Immature natural killer cell (primary cell): ENCODE data around the gene CFLAR. TPM values are rescaled to one million over a fixed set of nuclear protein-coding genes. Genes with fewer than 3 reads are reported as not detected.
"Not testable (repeated sequence)": the region's sequence is repeated elsewhere in the genome, so short reads cannot be mapped to it uniquely, and the experiment has no call there.

Source experiments
- DNase-seq, 3 donors: peaks; one replicate each; pipeline ENCODE4 v3.0.0; 2022; ENCODE audit warnings: mixed read lengths in 1 of 3
- H3K27ac Mint-ChIP-seq, 6 donors: one replicate each; pipeline ENCODE4 v1.8.0; 2020; ENCODE audit warnings: mixed read lengths in 6 of 6, mild to moderate bottlenecking in 5 of 6, inconsistent platforms in 4 of 6, moderate library complexity in 3 of 6
- H3K27me3 Mint-ChIP-seq, 3 donors: one replicate each; pipeline ENCODE4 v1.8.0; 2020 to 2021; ENCODE audit warnings: low read depth in 3 of 3, mild to moderate bottlenecking in 3 of 3, mixed read lengths in 3 of 3, moderate library complexity in 3 of 3, inconsistent platforms in 1 of 3
- H3K36me3 Mint-ChIP-seq, 3 donors: one replicate each; pipeline ENCODE4 v1.8.0; 2020; ENCODE audit warnings: mixed read lengths in 3 of 3, inconsistent platforms in 2 of 3, mild to moderate bottlenecking in 2 of 3
- H3K4me1 Mint-ChIP-seq, 2 donors: one replicate each; pipeline ENCODE4 v1.8.0; 2020; ENCODE audit warnings: inconsistent platforms in 2 of 2, mild to moderate bottlenecking in 2 of 2, mixed read lengths in 2 of 2, moderate library complexity in 1 of 2
- H3K4me3 Mint-ChIP-seq, 5 donors: one replicate each; pipeline ENCODE4 v1.8.0; 2020; ENCODE audit warnings: mild to moderate bottlenecking in 5 of 5, mixed read lengths in 5 of 5, inconsistent platforms in 3 of 5, moderate library complexity in 3 of 5
- H3K9me3 Mint-ChIP-seq, 6 donors: one replicate each; pipeline ENCODE4 v1.8.0; 2020; ENCODE audit warnings: mild to moderate bottlenecking in 6 of 6, mixed read lengths in 6 of 6, inconsistent platforms in 4 of 6, moderate library complexity in 3 of 6
- polyA plus RNA-seq, 3 donors: library from polyadenylated mRNA; unstranded; fragments of 300-500 nt; fragmentation: Illumina TruSeq; gene quantifications; one replicate each; pipeline ENCODE4 v1.2.3, GENCODE V29; 2021

The CFLAR gene
- polyA plus RNA-seq, 3 donors from 2014 or later, result 167 to 262 (median 242) TPM

DNA sequence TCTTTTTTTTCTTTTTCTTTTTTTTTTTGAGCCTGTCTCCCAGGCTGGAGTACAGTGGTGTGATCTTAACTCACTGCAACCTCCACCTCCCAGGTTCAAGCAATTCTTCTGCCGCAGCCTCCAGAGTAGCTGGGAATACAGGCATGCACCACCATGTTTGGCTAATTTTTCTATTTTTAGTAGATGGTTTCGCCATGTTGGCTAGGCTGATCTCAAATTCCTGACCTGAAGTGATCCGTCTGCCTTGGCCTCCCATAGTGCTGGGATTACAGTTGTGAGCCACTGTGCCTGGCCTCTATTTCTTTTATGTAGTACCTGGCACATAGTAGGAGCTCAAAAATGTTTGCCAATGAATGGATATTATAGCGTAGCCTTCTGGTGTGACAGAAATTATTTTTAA, 6.8 kb upstream of the CFLAR start:
- Mint-ChIP-seq H3K4me1 (peaks cover 5 to 8% of the 10 kb centered on the region in 2 donors), H3K9me3 (no peaks in the 10 kb centered on the region), H3K27ac (no peak overlapping the region), H3K27me3 (peaks cover 0 to 3% (median 0%) of the 10 kb centered on the region in 3 donors), H3K36me3 (peaks cover 5 to 13% (median 13%) of the 10 kb centered on the region in 3 donors), H3K4me3 (no peak overlapping the region)
- no peak for DNase-seq

DNA sequence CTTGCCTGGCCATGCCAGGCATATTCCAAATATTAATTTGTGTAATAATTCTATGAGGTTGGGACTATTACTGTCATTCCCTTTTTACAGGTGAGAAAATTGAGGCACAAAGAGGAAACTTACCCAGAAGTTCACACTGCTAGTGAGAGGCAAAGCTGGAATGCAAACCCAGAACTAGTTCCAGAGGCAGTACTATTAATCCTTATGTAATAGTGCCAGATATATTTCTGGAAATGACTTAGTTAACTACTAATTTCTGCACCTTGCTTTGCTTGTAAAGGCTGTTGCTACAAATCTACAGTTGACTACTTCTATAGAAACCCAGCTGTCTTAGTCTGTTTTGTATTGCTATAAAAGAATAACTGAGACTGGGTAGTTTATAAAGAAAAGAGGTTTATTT, 5.3 kb upstream of the CFLAR start:
- H3K27me3 Mint-ChIP-seq, result peaks cover 3 to 9% (median 5%) of the 10 kb centered on the region in 3 donors

DNA sequence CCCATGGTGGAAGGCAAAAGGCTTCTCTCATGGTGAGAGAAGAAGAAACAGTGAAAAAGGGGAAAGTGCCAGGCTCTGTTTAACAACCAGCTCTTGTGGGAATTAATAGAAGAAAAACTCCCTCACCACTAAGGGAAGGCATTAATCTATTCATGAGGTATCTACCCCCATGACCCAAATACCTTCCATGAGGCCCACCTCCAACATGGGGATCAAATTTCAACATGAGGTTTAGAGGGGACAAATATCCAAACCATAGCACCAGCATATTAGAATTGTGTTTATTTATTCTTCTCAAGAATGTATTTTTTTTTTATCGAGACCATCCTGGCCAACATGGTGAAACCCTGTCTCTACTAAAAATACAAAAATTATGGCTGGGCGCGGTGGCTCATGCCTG, 4.9 kb upstream of the CFLAR start:
- Mint-ChIP-seq H3K4me1 (peaks cover 23 to 27% of the 10 kb centered on the region in 2 donors), H3K36me3 (peaks cover 5 to 9% (median 9%) of the 10 kb centered on the region in 3 donors), H3K27me3 (peaks cover 7 to 14% (median 10%) of the 10 kb centered on the region in 3 donors), H3K4me3 (no peak overlapping the region), H3K27ac (no peak overlapping the region), H3K9me3 (no peaks in the 10 kb centered on the region)
- DNase-seq, result no peak

More for the DNA sequence above, 5.3 kb upstream of the CFLAR start:
- H3K4me1 Mint-ChIP-seq, result peaks cover 19 to 22% of the 10 kb centered on the region in 2 donors
- H3K27ac Mint-ChIP-seq, result no peak overlapping the region
- H3K4me3 Mint-ChIP-seq, result no peak overlapping the region
- peaks cover 5 to 13% (median 13%) of the 10 kb centered on the region in 3 donors for H3K36me3 Mint-ChIP-seq
- no peaks in the 10 kb centered on the region for H3K9me3 Mint-ChIP-seq
- DNase-seq, result no peak

- Mint-ChIP-seq H3K27me3 (peaks cover 31 to 41% (median 39%) of the 10 kb centered on the region in 3 donors), H3K36me3 (peaks cover 2 to 8% (median 6%) of the 10 kb centered on the region in 3 donors)
Measured at GRCh38 chr2:201114350-201114749, 1.6 kb upstream of the CFLAR start.

DNA sequence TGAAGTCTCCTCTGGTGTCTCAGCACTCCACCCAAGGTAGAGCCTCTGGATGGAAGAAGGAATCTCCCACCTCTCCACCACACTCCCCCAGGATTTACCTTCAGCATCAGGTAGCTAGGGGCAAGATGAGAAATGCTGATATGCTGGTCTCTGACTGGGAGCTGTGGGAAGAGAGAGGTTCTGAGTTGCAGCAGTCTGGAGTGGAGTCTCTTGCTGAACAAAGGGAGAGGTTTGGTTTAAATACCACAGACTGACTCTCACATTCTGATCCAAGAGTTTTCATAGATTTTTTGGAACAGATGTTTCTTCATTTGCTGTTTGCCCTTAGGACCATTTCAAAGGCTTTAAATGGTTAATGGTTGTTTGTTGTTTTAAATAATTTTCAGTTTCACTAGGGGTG, 1.1 kb upstream of the CFLAR start:
- Mint-ChIP-seq H3K27me3 (peaks cover 33 to 46% (median 44%) of the 10 kb centered on the region in 3 donors), H3K27ac (peak overlapping the region; percentile 96 to 100 (median 98)), H3K4me1 (peaks cover 36 to 40% of the 10 kb centered on the region in 2 donors)

More at GRCh38 chr2:201114350-201114749, 1.6 kb upstream of the CFLAR start:
- Mint-ChIP-seq H3K27ac (peak overlapping the region; percentile 94 to 100 (median 98)), H3K4me3 (peak overlapping the region; percentile 93 to 99 (median 95)), H3K9me3 (peaks cover 0 to 1% (median 0%) of the 10 kb centered on the region in 6 donors), H3K4me1 (peaks cover 36 to 40% of the 10 kb centered on the region in 2 donors)
- no peak for DNase-seq

DNA sequence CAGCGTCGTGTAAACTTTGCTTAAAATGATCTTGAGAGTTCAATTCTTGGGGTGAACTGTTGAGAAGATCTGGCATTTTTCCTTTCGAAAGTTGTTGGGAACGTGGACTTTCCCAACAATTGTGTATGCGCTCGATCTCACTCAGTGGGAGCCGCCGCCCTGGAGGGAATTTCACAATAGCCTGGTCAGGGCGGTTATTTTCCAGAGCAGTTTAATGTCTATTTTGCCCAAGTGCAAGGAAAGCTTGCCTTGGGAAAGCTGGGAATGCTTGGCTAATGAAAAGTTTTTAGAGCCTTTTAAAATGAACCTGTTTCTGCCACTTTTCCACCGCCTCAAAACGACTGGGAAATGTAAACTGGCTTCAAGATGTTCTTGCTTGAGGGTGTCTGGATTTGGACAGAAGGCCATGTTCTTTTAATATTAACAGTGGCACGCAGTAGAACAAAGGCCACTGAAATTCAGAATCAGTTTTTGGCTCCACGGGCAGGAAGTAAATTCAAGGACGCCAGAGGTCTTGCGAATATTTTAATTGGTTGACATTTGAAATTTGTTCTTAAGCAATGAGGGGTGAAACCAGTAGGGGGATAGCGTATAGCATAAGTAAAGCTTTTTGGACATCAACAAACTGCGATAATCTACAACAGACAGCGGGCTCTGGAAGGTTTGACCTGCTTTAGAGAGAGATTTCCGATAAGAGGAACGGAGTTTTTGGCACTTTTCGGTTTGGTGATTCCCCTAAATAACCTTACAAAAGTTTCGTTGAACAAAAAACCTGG, 1.2 kb downstream of the CFLAR start:
- peaks cover 51 to 58% of the 10 kb centered on the region in 2 donors for H3K4me1 Mint-ChIP-seq
- H3K36me3 Mint-ChIP-seq, result peaks cover 19 to 25% (median 21%) of the 10 kb centered on the region in 3 donors
- H3K9me3 Mint-ChIP-seq, result peaks cover 0 to 1% (median 0%) of the 10 kb centered on the region in 6 donors
- peak; percentile 76 to 82 (median 80) for DNase-seq
- peaks cover 36 to 50% (median 49%) of the 10 kb centered on the region in 3 donors for H3K27me3 Mint-ChIP-seq
- H3K27ac Mint-ChIP-seq, result peak overlapping the region; percentile 95 to 100 (median 98)
- H3K4me3 Mint-ChIP-seq, result peak overlapping the region; percentile 93 to 99 (median 95)

More for the DNA sequence above, 1.1 kb upstream of the CFLAR start:
- Mint-ChIP-seq H3K36me3 (peaks cover 5 to 12% (median 9%) of the 10 kb centered on the region in 3 donors), H3K4me3 (peak overlapping the region; percentile 93 to 99 (median 95)), H3K9me3 (peaks cover 0 to 1% (median 0%) of the 10 kb centered on the region in 6 donors)
- no peak for DNase-seq

DNA sequence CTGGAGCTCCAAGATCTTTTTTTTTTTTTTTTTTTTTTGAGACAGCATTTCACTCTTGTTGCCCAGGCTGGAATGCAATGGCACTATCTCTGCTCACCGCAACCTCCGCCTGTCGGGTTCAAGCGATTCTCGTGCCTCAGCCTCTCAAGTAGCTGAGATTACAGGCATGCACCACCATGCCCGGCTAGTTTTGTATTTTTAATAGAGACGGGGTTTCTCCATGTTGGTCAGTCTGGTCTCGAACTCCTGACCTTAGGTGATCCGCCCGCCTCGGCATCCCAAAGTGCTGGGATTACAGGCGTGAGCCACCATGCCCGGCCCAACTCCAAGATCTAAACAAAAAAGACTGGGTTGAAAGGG, 1.8 kb downstream of the CFLAR start:
- Mint-ChIP-seq H3K4me3 (peak overlapping the region; percentile 93 to 99 (median 95)), H3K36me3 (peaks cover 25 to 30% (median 27%) of the 10 kb centered on the region in 3 donors), H3K27me3 (peaks cover 36 to 55% (median 49%) of the 10 kb centered on the region in 3 donors), H3K27ac (peak overlapping the region; percentile 95 to 100 (median 98)), H3K4me1 (peaks cover 56 to 64% of the 10 kb centered on the region in 2 donors)
- not testable (repeated sequence) for H3K9me3 Mint-ChIP-seq, DNase-seq

- Mint-ChIP-seq H3K27me3 (peaks cover 36 to 55% (median 49%) of the 10 kb centered on the region in 3 donors), H3K36me3 (peaks cover 31 to 32% (median 32%) of the 10 kb centered on the region in 3 donors), H3K27ac (peak overlapping the region; percentile 95 to 100 (median 98)), H3K4me3 (peak overlapping the region; percentile 93 to 99 (median 95)), H3K4me1 (peaks cover 62 to 68% of the 10 kb centered on the region in 2 donors), H3K9me3 (peaks cover 0 to 1% (median 0%) of the 10 kb centered on the region in 6 donors)
- peak; percentile 85 to 86 (median 85) for DNase-seq
Measured at GRCh38 chr2:201118121-201118960, 2.4 kb downstream of the CFLAR start.

- H3K4me3 Mint-ChIP-seq, result peak overlapping the region; percentile 93 to 99 (median 95)
- H3K9me3 Mint-ChIP-seq, result peaks cover 0 to 1% (median 0%) of the 10 kb centered on the region in 6 donors
- H3K27me3 Mint-ChIP-seq, result peaks cover 39 to 62% (median 53%) of the 10 kb centered on the region in 3 donors
- H3K36me3 Mint-ChIP-seq, result peaks cover 35 to 36% (median 36%) of the 10 kb centered on the region in 3 donors
- DNase-seq, result peak; percentile 52 to 60 (median 55)
- peaks cover 66 to 71% of the 10 kb centered on the region in 2 donors for H3K4me1 Mint-ChIP-seq
- peak overlapping the region; percentile 95 to 100 (median 98) for H3K27ac Mint-ChIP-seq
Measured at GRCh38 chr2:201118961-201119854, 3.2 kb downstream of the CFLAR start.

DNA sequence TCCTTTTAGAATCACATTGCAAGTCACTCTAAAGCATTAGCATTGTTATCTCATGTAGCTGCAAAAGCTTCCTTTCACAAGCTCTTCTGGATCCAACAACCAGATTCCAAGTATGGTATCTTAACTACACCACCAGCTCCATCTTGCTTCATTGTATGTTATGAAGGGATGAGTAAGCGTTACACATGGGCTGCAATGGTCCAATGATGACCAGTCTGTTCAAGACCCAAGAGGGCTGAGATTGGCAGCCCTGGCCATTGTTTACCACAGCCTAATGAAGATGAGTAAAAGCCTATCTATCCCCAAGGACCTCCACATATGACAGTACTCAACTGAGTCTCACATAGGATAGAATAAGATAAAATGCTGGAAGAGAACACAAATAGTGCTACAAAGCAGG, 6.3 kb downstream of the CFLAR start:
- Mint-ChIP-seq H3K27me3 (peaks cover 32 to 58% (median 48%) of the 10 kb centered on the region in 3 donors), H3K36me3 (peaks cover 36 to 44% (median 41%) of the 10 kb centered on the region in 3 donors), H3K9me3 (peaks cover 0 to under 1% (median 0%) of the 10 kb centered on the region in 6 donors), H3K4me1 (peaks cover 73 to 74% of the 10 kb centered on the region in 2 donors), H3K4me3 (peak overlapping the region; percentile 93 to 99 (median 95)), H3K27ac (peak overlapping the region; percentile 95 to 100 (median 99))
- DNase-seq, result no peak

DNA sequence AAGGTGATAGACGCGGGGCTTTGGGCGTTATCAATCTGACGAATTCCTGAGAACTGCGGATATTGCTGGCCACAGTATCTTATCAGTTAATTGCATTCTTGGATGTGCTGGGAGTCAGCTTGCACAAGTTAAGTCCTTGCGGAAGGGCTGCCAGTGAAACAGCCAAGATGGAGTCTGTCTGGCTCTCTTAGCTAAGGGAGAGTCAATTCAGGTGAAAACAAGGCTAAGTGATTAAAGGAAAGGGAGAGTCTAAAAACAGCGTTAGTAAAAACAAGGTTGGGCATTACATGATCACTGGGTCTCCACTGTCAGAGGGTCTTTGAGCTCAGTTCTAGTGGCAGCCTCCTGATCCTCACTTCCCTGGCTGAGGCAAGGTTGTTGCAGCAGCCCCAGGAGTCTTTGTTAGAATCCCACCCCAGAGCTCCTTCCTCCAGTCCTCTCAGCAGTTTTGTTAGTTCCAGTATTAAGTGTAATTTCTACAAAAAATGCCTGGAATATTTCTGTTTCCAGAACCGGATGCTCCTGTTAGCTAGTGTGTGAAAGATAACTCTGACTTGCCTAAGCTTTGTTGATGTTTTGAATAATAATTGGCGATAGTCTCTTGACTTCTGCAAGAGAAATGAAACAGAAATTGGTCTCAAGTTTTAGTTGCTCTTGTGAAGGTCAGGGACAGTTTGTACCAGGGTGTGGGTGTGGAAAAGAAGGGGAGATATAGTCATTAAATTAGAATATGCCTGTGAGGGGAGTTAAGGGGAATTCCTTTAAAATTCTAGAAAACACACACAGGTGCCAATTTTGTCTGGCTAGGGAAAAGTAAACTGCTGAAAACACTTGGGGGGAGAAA, 10.6 kb downstream of the CFLAR start:
- peak; percentile 45 to 47 (median 46) for DNase-seq
- peaks cover 22 to 43% (median 38%) of the 10 kb centered on the region in 3 donors for H3K36me3 Mint-ChIP-seq
- peak overlapping the region; percentile 95 to 100 (median 99) for H3K27ac Mint-ChIP-seq
- no peaks in the 10 kb centered on the region for H3K9me3 Mint-ChIP-seq
- peak overlapping the region; percentile 93 to 99 (median 95) for H3K4me3 Mint-ChIP-seq
- H3K27me3 Mint-ChIP-seq, result peaks cover 15 to 39% (median 26%) of the 10 kb centered on the region in 3 donors
- H3K4me1 Mint-ChIP-seq, result peaks cover 92 to 99% of the 10 kb centered on the region in 2 donors

- DNase-seq, result no peak
- H3K36me3 Mint-ChIP-seq, result peaks cover 19 to 40% (median 36%) of the 10 kb centered on the region in 3 donors
- H3K4me3 Mint-ChIP-seq, result peak overlapping the region; percentile 93 to 99 (median 95)
Measured at GRCh38 chr2:201127152-201127511, 11.2 kb downstream of the CFLAR start.

More at GRCh38 chr2:201127152-201127511, 11.2 kb downstream of the CFLAR start:
- H3K9me3 Mint-ChIP-seq, result no peaks in the 10 kb centered on the region
- H3K27me3 Mint-ChIP-seq, result peaks cover 15 to 39% (median 26%) of the 10 kb centered on the region in 3 donors
- H3K27ac Mint-ChIP-seq, result peak overlapping the region; percentile 95 to 100 (median 99)
- H3K4me1 Mint-ChIP-seq, result peaks cover 92 to 99% of the 10 kb centered on the region in 2 donors
